Endothelial cell of umbilical vein (primary cell): ENCODE results near the gene EMCN. TPM values are rescaled to one million over a fixed set of nuclear protein-coding genes. Genes with fewer than 3 reads are reported as not detected.

Experiments
- BruUV-seq: library from RNA; stranded (reverse); fragments of 400-500 nt; replicated peaks from 2 replicates; lab custom pipeline; 2021; lab: Mats Ljungman, UMichigan
- CTCF ChIA-PET: fragments of 300-600, 350-600 bp; sonication (Branson Sonifier 250); formaldehyde crosslinking; loops from one replicate; lab custom pipeline; 2021; ENCODE audit warnings: antibody characterized with exemption, inconsistent platforms; lab: Charles Lee
- POLR2A ChIA-PET: fragments of 300-600, 350-600 bp; sonication (Branson Sonifier 250); formaldehyde crosslinking; loops from one replicate; lab custom pipeline; 2021; ENCODE audit warnings: antibody characterized with exemption, inconsistent platforms; lab: Charles Lee
- DNase-seq: peaks from one replicate; pipeline ENCODE4 v3.0.0-alpha.2; 2011; ENCODE audit warnings: low read depth, low spot score
- FAIRE-seq: peaks from 2 replicates; lab custom pipeline; 2011; peaks lifted over from hg19 to GRCh38; lab: Jason Lieb, UNC
- H2AFZ ChIP-seq: 2 replicates; pipeline ENCODE4 v1.6.0; 2012; ENCODE audit warnings: low read depth, low read length, control low read depth, inconsistent platforms
- H3K27ac ChIP-seq: 2 replicates; pipeline ENCODE4 v1.5.1; 2011; ENCODE audit warnings: low read depth, mild to moderate bottlenecking, control low read depth, low read length, moderate library complexity; ENCODE audit not compliant: insufficient read depth
- H3K27me3 ChIP-seq, 2 experiments: 2 replicates each; pipeline versions ENCODE4 v1.6.0 to v1.6.1; 2011; ENCODE audit warnings: low read length in 2 of 2, mixed read lengths in 1 of 2; ENCODE audit not compliant: control insufficient read depth in 2 of 2, insufficient read depth in 2 of 2
- H3K36me3 ChIP-seq, 2 experiments: 2 replicates in 1 of 2; 3 replicates in 1 of 2; pipeline ENCODE4 v1.5.1; 2011; ENCODE audit warnings: low read length in 2 of 2, mild to moderate bottlenecking in 1 of 2, moderate library complexity in 1 of 2; ENCODE audit not compliant: control insufficient read depth in 2 of 2, insufficient read depth in 2 of 2; ENCODE audit errors: extremely low read depth in 1 of 2
- H3K4me1 ChIP-seq: 3 replicates; pipeline ENCODE4 v1.5.1; 2011; ENCODE audit warnings: mild to moderate bottlenecking, low read length; ENCODE audit not compliant: control insufficient read depth, insufficient read depth; ENCODE audit errors: extremely low read depth
- H3K4me2 ChIP-seq: 2 replicates; pipeline ENCODE4 v1.6.1; 2011; ENCODE audit warnings: low read length, control low read depth, mixed read lengths; ENCODE audit not compliant: insufficient read depth
- H3K4me3 ChIP-seq, 3 experiments: fragments of 200-600 bp in 1 of 3; sonication (generic), shearing (Covaris generic) in 1 of 3; replicated peaks in 1 of 3; 2 replicates each; pipeline ENCODE4 v1.5.1; 2011 to 2016; ENCODE audit warnings: control low read depth in 3 of 3, low read length in 3 of 3, mild to moderate bottlenecking in 2 of 3, inconsistent platforms in 1 of 3, low read depth in 1 of 3, moderate library complexity in 1 of 3; ENCODE audit not compliant: insufficient read depth in 1 of 3
- H3K79me2 ChIP-seq: 2 replicates; pipeline ENCODE4 v1.6.0; 2012; ENCODE audit warnings: low read length, inconsistent platforms; ENCODE audit not compliant: control insufficient read depth, insufficient read depth
- H3K9ac ChIP-seq: replicated peaks from 2 replicates; pipeline ENCODE3; 2011; ENCODE audit warnings: low read length, control low read depth; ENCODE audit not compliant: insufficient read depth; ENCODE audit errors: extremely low read depth
- H3K9me1 ChIP-seq: replicated peaks from 3 replicates; pipeline ENCODE4 v1.6.0; 2011; ENCODE audit warnings: mild to moderate bottlenecking, low read length; ENCODE audit not compliant: control insufficient read depth, insufficient read depth; ENCODE audit errors: extremely low read depth
- H3K9me3 ChIP-seq: replicated peaks from 2 replicates; pipeline ENCODE4 v1.5.1; 2012; ENCODE audit warnings: low read length, inconsistent platforms; ENCODE audit not compliant: control insufficient read depth, insufficient read depth
- H4K20me1 ChIP-seq: replicated peaks from 2 replicates; pipeline ENCODE3; 2011; ENCODE audit warnings: mild to moderate bottlenecking, low read length; ENCODE audit not compliant: control insufficient read depth, insufficient read depth; ENCODE audit errors: extremely low read depth
- CTCF ChIP-seq, 2 donors: IDR thresholded peaks; 1 replicate in 1 of 2; 2 replicates in 1 of 2; pipeline ENCODE4 v1.5.1; 2011; ENCODE audit warnings: low read length in 2 of 2, mild to moderate bottlenecking in 2 of 2, moderate library complexity in 2 of 2, control low read depth in 1 of 2, inconsistent platforms in 1 of 2, low read depth in 1 of 2; ENCODE audit not compliant: insufficient read depth in 1 of 2; ENCODE audit errors: extremely low read depth in 1 of 2
- EZH2 ChIP-seq: IDR thresholded peaks from 2 replicates; pipeline ENCODE4 v1.6.1; 2012; ENCODE audit warnings: borderline replicate concordance, low read depth, mild to moderate bottlenecking, moderate library complexity, low read length, inconsistent platforms; ENCODE audit not compliant: severe bottlenecking
- FOS ChIP-seq: IDR thresholded peaks from 2 replicates; pipeline ENCODE4 v1.6.1; 2011; ENCODE audit warnings: mild to moderate bottlenecking, low read length, moderate library complexity, borderline replicate concordance; ENCODE audit not compliant: insufficient read depth
- GATA2 ChIP-seq: IDR thresholded peaks from 2 replicates; pipeline ENCODE4 v1.7.0; 2011; ENCODE audit warnings: low read depth, mild to moderate bottlenecking, moderate library complexity, mixed read lengths, low read length; ENCODE audit not compliant: insufficient read length, insufficient read depth
- JUN ChIP-seq: IDR thresholded peaks from 2 replicates; pipeline ENCODE4 v1.6.1; 2011; ENCODE audit warnings: borderline replicate concordance, low read depth; ENCODE audit not compliant: insufficient read length, insufficient read depth
- MAX ChIP-seq: IDR thresholded peaks from 2 replicates; pipeline ENCODE4 v1.6.1; 2011; ENCODE audit not compliant: insufficient read depth, insufficient read length
- MYC ChIP-seq: IDR thresholded peaks from one replicate; pipeline ENCODE4 v1.6.1; 2011; ENCODE audit warnings: mild to moderate bottlenecking, low read depth, low read length
- POLR2A ChIP-seq: IDR thresholded peaks from 2 replicates; pipeline ENCODE4 v1.6.1; 2012; ENCODE audit warnings: low read depth, mild to moderate bottlenecking, control low read depth, low read length
- POLR2AphosphoS5 ChIP-seq: IDR thresholded peaks from 2 replicates; pipeline ENCODE4 v1.6.1; 2012; ENCODE audit warnings: low read depth, mild to moderate bottlenecking, control low read depth, low read length, moderate library complexity; ENCODE audit not compliant: insufficient read depth
- dilution Hi-C: fragments of 300-500 bp; cut with MboI; formaldehyde crosslinking; loops from one replicate; pipeline ENCODE4 v1.15.0; 2019; ENCODE audit warnings: low sequenced_read_pairs; ENCODE audit not compliant: extremely low pct_ligation_motif_present
- intact Hi-C: fragments of 100-400 bp; cut with micrococcal nuclease; formaldehyde crosslinking; loops from one replicate; pipeline ENCODE4 v1.10.0; 2022
- polyA plus RNA-seq, 4 experiments: library from polyadenylated mRNA; depleted of rRNA in 3 of 4; stranded (reverse) in 3 of 4; unstranded in 1 of 4; fragments of >200 nt; gene quantifications; 2 replicates each; pipeline versions ENCODE4 v1.2.1 to v1.2.3, GENCODE V29; 2011 to 2012; ENCODE audit warnings: missing spikeins in 1 of 4
- total RNA-seq: library from RNA; stranded (reverse); gene quantifications from 2 replicates; pipeline ENCODE4 v1.2.3, GENCODE V29; 2021

EMCN gene
- total and polyA plus RNA-seq, 2 donors (not counting 3 experiments of a cell fraction or from before 2014, with no cell fraction given), result 51.6 to 97.3 TPM

- Histone ChIP-seq H3K79me2 (no peaks in the 10 kb centered on the region), H3K4me2 (peak overlapping the region; percentile 63), H3K27me3 (no peaks in the 10 kb centered on the region), H3K4me1 (peaks cover 15% of the 10 kb centered on the region), H3K27ac (peak overlapping the region; percentile 7), H2AFZ (peak overlapping the region; percentile 77), H3K36me3 (no peaks in the 10 kb centered on the region), H4K20me1 (no peaks in the 10 kb centered on the region), H3K4me3 (no peak overlapping the region), H3K9me3 (no peaks in the 10 kb centered on the region), H3K9me1 (no peaks in the 10 kb centered on the region), H3K9ac (no peak overlapping the region)
- POLR2A ChIA-PET, result no interaction called here
- dilution Hi-C loops (no loop called here), intact Hi-C loops (loop anchor here (10.0 kb wide), 1 partner anchor 115 kb away; no protein-coding TSS in a partner anchor)
- FAIRE-seq, result peak; percentile 67
- TF ChIP-seq POLR2AphosphoS5 (peak; percentile 22), MYC (no peak), GATA2 (peak; percentile 91)
- no TSS peak for BruUV-seq
- DNase-seq, result peak; percentile 65
- CTCF ChIA-PET, result interaction anchor here (0.6 kb wide), 1 partner anchor 118 kb away, joined by 3 read pairs; no protein-coding TSS in a partner anchor
Measured at GRCh38 chr4:100539706-100540105, 21.9 kb upstream of the EMCN start.

DNA sequence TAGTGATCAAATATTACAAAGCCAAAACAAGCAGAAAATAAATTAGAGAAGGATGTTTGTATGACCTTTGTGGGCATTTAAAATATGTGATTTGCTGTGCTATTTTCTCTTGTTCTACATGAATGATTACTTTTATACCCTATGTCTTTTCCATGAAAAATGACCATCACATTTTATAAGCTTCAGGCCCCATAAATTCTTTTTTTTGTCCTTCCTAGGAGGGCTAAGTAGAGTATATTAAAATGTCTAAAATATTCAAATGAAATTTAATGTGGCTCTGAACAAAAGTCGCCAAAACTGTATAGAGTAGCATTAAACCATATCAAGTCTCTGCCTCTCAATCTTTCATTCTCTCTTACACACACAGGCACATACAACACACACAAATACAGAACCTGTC is 15.9 kb upstream of the EMCN start:
- Histone ChIP-seq H3K4me2 (no peak overlapping the region), H4K20me1 (no peaks in the 10 kb centered on the region), H2AFZ (no peak overlapping the region), H3K4me3 (no peak overlapping the region), H3K79me2 (no peaks in the 10 kb centered on the region), H3K27me3 (no peaks in the 10 kb centered on the region), H3K9me3 (no peaks in the 10 kb centered on the region), H3K9ac (no peak overlapping the region), H3K4me1 (peaks cover under 1% of the 10 kb centered on the region), H3K36me3 (no peaks in the 10 kb centered on the region), H3K9me1 (no peaks in the 10 kb centered on the region), H3K27ac (no peak overlapping the region)
- ChIA-PET POLR2A (no interaction called here), CTCF (no interaction called here)
- FAIRE-seq, result no peak
- TF ChIP-seq POLR2A (no peak), FOS (no peak), JUN (no peak), MYC (no peak), POLR2AphosphoS5 (no peak), EZH2 (no peak), GATA2 (no peak), MAX (no peak), CTCF (IDR thresholded peaks at IDR 0.05; ENCODE audit: extremely low read depth in 1 of 2, insufficient read depth in 1 of 2, low read depth in 1 of 2, low read length in 2 of 2) (no peak)
- intact Hi-C loops, result no loop called here
- dilution Hi-C loops, result no loop called here
- no peak for DNase-seq
- BruUV-seq, result no TSS peak
